ENCODE data around the gene SLC6A3. TPM values are rescaled to one million over a fixed set of nuclear protein-coding genes. Genes with fewer than 3 reads are reported as not detected.
"Not testable (repeated sequence)": the region's sequence is repeated elsewhere in the genome, so short reads cannot be mapped to it uniquely, and the experiment has no call there.

Gene SLC6A3
- total and polyA plus RNA-seq, 9 donors, result 0.11 to 0.23 (median 0.12) TPM; not detected in 6

DNA sequence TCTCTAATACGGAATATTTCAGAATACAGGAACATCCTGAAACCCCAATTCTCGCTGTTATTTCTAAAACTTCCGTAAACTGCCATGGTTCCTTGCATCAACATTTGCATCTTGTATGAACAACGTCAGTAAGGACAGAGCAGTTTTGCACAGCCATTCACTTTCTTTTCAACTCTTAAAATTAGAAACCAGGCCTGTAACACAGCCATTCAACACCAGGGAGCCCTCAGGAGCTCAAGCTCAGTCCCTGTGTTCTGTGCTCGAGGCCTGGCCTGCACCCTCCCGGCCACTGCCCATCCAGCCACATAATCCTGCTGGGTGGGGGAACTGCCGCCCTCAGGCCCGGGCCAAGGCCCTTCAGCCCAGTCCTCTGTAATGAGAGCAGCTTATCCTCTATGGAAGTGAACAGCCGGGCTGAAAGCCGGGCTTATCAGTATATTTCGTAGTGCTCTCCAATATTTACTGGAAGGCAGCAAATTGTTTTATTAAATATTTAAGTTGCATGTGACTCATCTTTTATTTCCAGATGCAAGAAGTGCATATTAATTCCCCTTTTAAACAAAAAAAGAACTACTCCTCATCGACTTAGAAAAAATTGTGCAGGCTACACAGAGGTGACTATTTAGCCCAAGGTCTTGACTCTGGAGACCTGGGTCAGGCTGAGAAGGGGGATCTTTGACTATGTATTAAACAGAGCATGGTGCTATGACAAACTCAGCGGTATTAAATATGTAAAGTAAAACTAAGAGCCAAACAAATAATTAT lies 33.2 kb upstream of the SLC6A3 start:
- no peak for DNase-seq
- H3K9me3 ChIP-seq (replicated peaks; ENCODE audit: control insufficient read depth, low read depth, low read length), result no peaks in the 10 kb centered on the region
- H3K4me1 ChIP-seq (ENCODE audit: control insufficient read depth, insufficient read depth, low read length), result peaks cover 6% of the 10 kb centered on the region
- no peaks in the 10 kb centered on the region for H3K27me3 ChIP-seq (ENCODE audit: control insufficient read depth, insufficient read depth, low read length)
- H3K27ac ChIP-seq (ENCODE audit: low read length), result peak overlapping the region; percentile 47
- H3K36me3 ChIP-seq (ENCODE audit: control insufficient read depth, insufficient read depth, low read length), result peaks cover 36% of the 10 kb centered on the region
- 79% methylated on average over 6 of the region's 13 CpGs for WGBS (ENCODE audit: insufficient coverage)
- no peak overlapping the region for H3K4me3 ChIP-seq (ENCODE audit: low read length)

DNA sequence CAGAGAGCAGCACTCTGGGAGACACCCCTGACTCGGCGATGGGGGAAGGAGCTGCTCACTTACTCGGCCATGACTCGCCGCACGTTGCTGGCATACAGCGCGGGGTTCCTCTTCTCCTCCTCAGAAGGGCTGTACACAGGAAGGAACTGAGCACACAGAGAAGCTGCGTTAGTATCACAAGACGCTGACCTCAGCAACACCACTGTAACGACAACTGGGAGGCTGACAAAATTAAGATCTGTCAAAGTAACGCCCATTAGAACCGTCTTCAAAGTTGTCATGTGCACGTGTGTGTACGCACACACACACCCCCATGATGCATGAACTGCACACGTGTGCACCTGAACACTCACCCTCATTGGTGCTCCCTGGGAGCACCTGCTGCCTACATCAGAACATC lies 32.1 kb upstream of the SLC6A3 start:
- Histone ChIP-seq H3K4me3 (ENCODE audit: low read length) (no peak overlapping the region), H3K9me3 (replicated peaks; ENCODE audit: control insufficient read depth, low read depth, low read length) (no peaks in the 10 kb centered on the region), H3K4me1 (ENCODE audit: control insufficient read depth, insufficient read depth, low read length) (peaks cover 6% of the 10 kb centered on the region), H3K27ac (ENCODE audit: low read length) (no peak overlapping the region), H3K36me3 (ENCODE audit: control insufficient read depth, insufficient read depth, low read length) (peaks cover 36% of the 10 kb centered on the region), H3K27me3 (ENCODE audit: control insufficient read depth, insufficient read depth, low read length) (no peaks in the 10 kb centered on the region)
- 62% methylated on average over 15 of the region's 16 CpGs for WGBS (ENCODE audit: insufficient coverage)
- peak; percentile 85 for DNase-seq

GRCh38 chr5:1476967-1477310 lies 31.7 kb upstream of the SLC6A3 start:
- Histone ChIP-seq H3K27me3 (ENCODE audit: control insufficient read depth, insufficient read depth, low read length) (no peaks in the 10 kb centered on the region), H3K4me1 (ENCODE audit: control insufficient read depth, insufficient read depth, low read length) (peaks cover 6% of the 10 kb centered on the region), H3K9me3 (replicated peaks; ENCODE audit: control insufficient read depth, low read depth, low read length) (no peaks in the 10 kb centered on the region), H3K27ac (ENCODE audit: low read length) (peak overlapping the region; percentile 9), H3K4me3 (ENCODE audit: low read length) (no peak overlapping the region), H3K36me3 (ENCODE audit: control insufficient read depth, insufficient read depth, low read length) (peaks cover 40% of the 10 kb centered on the region)
- 89% methylated on average over 11 of the region's 11 CpGs for WGBS (ENCODE audit: insufficient coverage)
- no peak for DNase-seq

DNA sequence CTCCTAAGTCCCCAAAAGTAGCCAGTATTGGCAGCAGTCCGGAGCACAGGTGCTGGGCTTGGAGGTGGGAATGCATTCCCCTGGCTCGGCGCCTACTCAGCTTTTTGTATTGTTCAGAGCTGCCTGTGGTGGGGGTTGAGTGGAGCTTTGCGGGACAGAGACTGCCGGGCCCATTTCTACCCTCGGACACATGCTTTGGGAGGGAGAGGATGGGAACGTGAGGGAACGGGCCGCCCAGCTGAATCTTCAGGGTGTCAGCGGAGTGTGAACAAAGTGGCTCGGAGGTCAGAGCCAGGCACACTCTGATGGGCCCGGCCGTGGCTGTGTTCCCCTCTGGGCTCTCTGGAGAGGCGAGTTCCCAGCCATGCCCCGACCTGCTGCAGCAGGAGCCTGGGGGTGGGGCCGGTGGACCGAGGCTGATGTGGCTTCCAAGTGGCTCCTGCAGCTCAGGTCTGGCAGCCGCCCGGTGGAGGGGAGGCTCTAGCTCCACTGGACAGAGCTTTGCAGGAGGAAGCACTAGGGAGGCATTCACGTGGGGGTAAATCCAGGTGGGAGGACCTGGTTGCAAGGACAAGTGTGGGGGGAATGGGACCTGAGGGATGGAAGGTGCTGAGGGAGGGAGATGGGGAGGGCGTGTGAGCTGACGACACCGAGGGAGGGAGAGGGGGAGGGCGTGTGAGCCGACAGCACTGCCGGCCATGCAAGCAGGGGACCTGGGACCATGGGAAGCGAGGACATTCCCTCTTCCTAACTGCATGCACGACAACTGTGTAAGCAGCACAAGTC lies 31.1 kb upstream of the SLC6A3 start:
- WGBS (ENCODE audit: insufficient coverage), result 74% methylated on average over 16 of the region's 28 CpGs
- H3K36me3 ChIP-seq (ENCODE audit: control insufficient read depth, insufficient read depth, low read length), result peaks cover 41% of the 10 kb centered on the region
- H3K27ac ChIP-seq (ENCODE audit: low read length), result no peak overlapping the region
- no peaks in the 10 kb centered on the region for H3K27me3 ChIP-seq (ENCODE audit: control insufficient read depth, insufficient read depth, low read length)
- no peaks in the 10 kb centered on the region for H3K9me3 ChIP-seq (replicated peaks; ENCODE audit: control insufficient read depth, low read depth, low read length)
- H3K4me1 ChIP-seq (ENCODE audit: control insufficient read depth, insufficient read depth, low read length), result peaks cover 6% of the 10 kb centered on the region
- no peak overlapping the region for H3K4me3 ChIP-seq (ENCODE audit: low read length)
- no peak for DNase-seq

DNA sequence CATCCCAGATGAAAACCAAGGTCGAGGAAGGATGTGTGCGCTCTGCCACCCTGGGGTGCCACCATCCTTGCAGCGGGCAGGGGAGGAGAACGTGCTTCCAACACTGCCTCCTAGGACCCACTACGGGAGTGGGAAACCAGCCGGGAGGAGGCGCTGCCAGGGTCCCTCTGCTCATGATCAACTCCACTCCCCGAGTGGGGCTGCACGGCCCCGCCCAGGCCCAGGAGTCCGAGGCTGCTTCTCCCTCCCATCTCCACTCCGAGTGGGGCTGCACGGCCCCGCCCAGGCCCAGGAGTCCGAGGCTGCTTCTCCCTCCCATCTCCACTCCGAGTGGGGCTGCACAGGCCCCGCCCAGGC lies 30.3 kb upstream of the SLC6A3 start:
- WGBS (ENCODE audit: insufficient coverage), result 88% methylated on average over 6 of the region's 17 CpGs
- not testable (repeated sequence) for H3K27me3 ChIP-seq (ENCODE audit: control insufficient read depth, insufficient read depth, low read length); H3K4me3 ChIP-seq (ENCODE audit: low read length); H3K27ac ChIP-seq (ENCODE audit: low read length); H3K9me3 ChIP-seq (replicated peaks; ENCODE audit: control insufficient read depth, low read depth, low read length); H3K4me1 ChIP-seq (ENCODE audit: control insufficient read depth, insufficient read depth, low read length); DNase-seq
- peaks cover 41% of the 10 kb centered on the region for H3K36me3 ChIP-seq (ENCODE audit: control insufficient read depth, insufficient read depth, low read length)

DNA sequence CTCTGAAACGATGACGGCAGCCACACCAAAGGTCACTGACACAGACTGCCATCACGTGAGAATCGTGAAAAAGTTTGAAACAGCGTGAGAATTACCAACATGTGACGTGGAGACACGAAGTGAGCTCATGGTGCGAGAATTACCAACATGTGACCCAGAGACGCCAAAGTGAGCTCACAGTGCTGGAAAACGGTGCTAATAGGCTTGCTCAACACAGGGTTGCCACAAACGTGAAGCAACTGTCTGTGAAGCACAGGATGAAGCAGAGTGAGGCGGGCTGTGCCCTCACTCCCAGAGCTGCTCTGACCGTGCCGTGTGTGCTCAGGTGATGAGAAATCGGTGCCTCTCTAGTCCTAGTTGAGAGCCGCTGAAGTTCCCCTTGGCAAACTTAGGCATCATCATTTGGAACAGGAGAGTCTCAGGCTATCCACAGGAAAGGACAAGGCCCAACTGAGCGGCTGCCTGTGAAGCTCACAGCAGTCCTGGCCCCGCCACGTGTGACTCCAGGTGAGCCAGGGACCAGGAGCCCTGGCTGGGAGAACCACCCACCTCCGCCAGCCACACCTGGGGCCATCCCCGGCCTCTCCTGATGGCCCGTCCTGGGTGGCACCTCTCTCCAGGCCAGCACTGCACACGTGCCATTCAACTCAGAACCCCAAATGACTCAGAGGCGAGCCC lies 29.8 kb upstream of the SLC6A3 start:
- no peaks in the 10 kb centered on the region for H3K27me3 ChIP-seq (ENCODE audit: control insufficient read depth, insufficient read depth, low read length)
- 91% methylated on average over 20 of the region's 24 CpGs for WGBS (ENCODE audit: insufficient coverage)
- peaks cover 46% of the 10 kb centered on the region for H3K36me3 ChIP-seq (ENCODE audit: control insufficient read depth, insufficient read depth, low read length)
- H3K9me3 ChIP-seq (replicated peaks; ENCODE audit: control insufficient read depth, low read depth, low read length), result no peaks in the 10 kb centered on the region
- no peak overlapping the region for H3K4me3 ChIP-seq (ENCODE audit: low read length)
- DNase-seq, result no peak
- no peak overlapping the region for H3K27ac ChIP-seq (ENCODE audit: low read length)
- H3K4me1 ChIP-seq (ENCODE audit: control insufficient read depth, insufficient read depth, low read length), result peaks cover 6% of the 10 kb centered on the region

DNA sequence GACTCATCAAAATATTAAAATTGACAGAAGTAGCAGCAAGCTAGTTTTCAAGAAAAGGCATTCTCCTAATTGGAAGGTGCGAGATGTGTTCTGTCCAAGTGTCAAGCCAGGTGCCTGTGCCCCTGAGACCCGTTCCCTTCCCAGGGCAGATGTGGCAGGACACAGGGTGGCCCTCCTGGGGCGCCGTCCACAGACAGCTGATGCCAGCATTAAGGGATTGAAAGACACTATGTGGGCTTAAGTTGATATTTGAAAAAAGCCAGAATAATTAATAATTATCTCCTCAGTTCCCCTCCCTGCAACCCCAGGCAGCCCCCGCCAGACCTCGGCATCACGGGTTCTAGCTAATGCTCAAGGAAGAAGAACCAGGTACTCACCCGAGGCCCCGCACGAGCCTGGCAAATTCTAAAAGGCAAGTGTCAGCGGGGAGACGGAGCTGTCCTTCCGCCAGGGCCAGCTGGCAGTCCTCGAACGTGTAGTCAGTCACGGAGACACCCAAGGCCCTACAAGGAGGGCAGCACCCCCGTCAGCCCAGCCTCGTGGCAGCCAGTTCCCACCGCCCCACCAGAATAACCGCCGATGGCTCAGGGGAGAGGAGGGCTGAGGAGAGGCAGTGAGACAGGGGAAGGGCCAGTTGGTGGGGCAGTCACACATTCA lies 29.1 kb upstream of the SLC6A3 start:
- Histone ChIP-seq H3K36me3 (ENCODE audit: control insufficient read depth, insufficient read depth, low read length) (peaks cover 50% of the 10 kb centered on the region), H3K27ac (ENCODE audit: low read length) (no peak overlapping the region), H3K4me3 (ENCODE audit: low read length) (no peak overlapping the region), H3K4me1 (ENCODE audit: control insufficient read depth, insufficient read depth, low read length) (peaks cover 2% of the 10 kb centered on the region), H3K9me3 (replicated peaks; ENCODE audit: control insufficient read depth, low read depth, low read length) (no peaks in the 10 kb centered on the region), H3K27me3 (ENCODE audit: control insufficient read depth, insufficient read depth, low read length) (no peaks in the 10 kb centered on the region)
- no peak for DNase-seq
- 86% methylated on average over 17 of the region's 21 CpGs for WGBS (ENCODE audit: insufficient coverage)

- peaks cover 51% of the 10 kb centered on the region for H3K36me3 ChIP-seq (ENCODE audit: control insufficient read depth, insufficient read depth, low read length)
- WGBS (ENCODE audit: insufficient coverage), result 98% methylated on average over 6 of the region's 12 CpGs
Measured at GRCh38 chr5:1473746-1474145, 28.5 kb upstream of the SLC6A3 start.

DNA sequence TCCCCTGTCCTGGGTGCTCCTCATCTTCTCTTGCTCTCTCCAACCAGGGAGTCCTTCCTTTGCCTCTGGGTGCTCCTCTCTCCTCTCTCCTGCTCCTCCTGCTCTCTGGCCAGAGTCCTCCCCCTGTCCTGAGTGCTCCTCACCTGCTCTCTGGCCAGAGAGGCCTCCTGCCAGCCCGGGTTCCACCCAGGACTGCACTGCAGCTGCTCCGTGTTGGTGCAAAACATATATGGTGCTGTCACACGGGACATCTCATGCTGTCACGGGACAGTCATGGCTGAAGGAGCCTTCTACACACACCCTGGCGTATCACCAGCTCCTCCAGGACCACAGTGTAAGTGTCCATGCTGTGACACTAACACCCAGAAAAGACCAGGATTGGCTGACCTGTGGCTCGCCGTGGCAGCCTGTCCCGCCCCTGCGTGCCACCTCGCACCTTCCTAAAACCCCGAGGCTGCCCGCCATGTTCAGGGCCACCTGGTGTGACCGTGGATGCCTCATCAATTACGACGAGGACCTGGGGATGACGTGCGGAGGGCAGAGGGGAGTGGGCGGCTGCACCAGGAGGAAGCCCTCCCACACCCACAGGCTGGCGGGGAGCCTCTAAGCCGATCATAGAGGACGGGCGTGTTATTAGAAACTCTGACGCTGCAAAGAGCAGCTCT lies 27.9 kb upstream of the SLC6A3 start:
- peaks cover 2% of the 10 kb centered on the region for H3K4me1 ChIP-seq (ENCODE audit: control insufficient read depth, insufficient read depth, low read length)
- no peaks in the 10 kb centered on the region for H3K27me3 ChIP-seq (ENCODE audit: control insufficient read depth, insufficient read depth, low read length)
- DNase-seq, result no peak
- no peak overlapping the region for H3K27ac ChIP-seq (ENCODE audit: low read length)
- 92% methylated on average over 18 of the region's 23 CpGs for WGBS (ENCODE audit: insufficient coverage)
- H3K36me3 ChIP-seq (ENCODE audit: control insufficient read depth, insufficient read depth, low read length), result peaks cover 47% of the 10 kb centered on the region
- no peaks in the 10 kb centered on the region for H3K9me3 ChIP-seq (replicated peaks; ENCODE audit: control insufficient read depth, low read depth, low read length)
- H3K4me3 ChIP-seq (ENCODE audit: low read length), result no peak overlapping the region

More at GRCh38 chr5:1473746-1474145, 28.5 kb upstream of the SLC6A3 start:
- H3K27ac ChIP-seq (ENCODE audit: low read length), result no peak overlapping the region
- H3K27me3 ChIP-seq (ENCODE audit: control insufficient read depth, insufficient read depth, low read length), result no peaks in the 10 kb centered on the region
- H3K9me3 ChIP-seq (replicated peaks; ENCODE audit: control insufficient read depth, low read depth, low read length), result no peaks in the 10 kb centered on the region
- H3K4me1 ChIP-seq (ENCODE audit: control insufficient read depth, insufficient read depth, low read length), result peaks cover 2% of the 10 kb centered on the region
- no peak for DNase-seq
- H3K4me3 ChIP-seq (ENCODE audit: low read length), result no peak overlapping the region
